ENCODE results near the gene TMEM72.

TMEM72 gene

DNA sequence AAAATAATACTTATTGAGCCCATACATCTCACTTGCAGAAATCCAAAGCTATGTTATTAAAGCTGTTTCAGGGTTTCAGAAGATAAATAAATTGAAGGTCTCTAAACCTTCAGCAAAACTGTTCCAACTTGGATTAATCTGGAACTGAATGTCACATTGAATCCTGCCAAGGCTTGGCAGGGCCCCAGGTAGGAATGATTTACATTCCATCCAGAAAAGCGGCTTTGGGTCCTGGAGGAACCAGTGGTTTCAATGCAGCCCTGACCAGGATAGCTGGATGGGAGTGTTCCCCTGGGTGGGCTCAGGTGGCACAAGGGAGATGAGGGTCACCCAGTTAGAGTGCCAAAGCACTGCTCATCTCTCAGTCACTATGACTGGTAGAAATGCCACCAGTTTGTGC, 37.0 kb upstream of the TMEM72 start:
- H3K9me3 ChIP-seq (ENCODE audit: control insufficient read depth, insufficient read depth, low read length), result no peaks in the 10 kb centered on the region
- no peak overlapping the region for H3K27ac ChIP-seq (ENCODE audit: low read depth, low read length)
- H3K4me1 ChIP-seq (ENCODE audit: control insufficient read depth, insufficient read depth, low read length), result peaks cover 4% of the 10 kb centered on the region; the same call in 1 of the 2 replicates
- no peaks in the 10 kb centered on the region for H3K36me3 ChIP-seq (ENCODE audit: control insufficient read depth, insufficient read depth, low read length)
- H3K4me3 ChIP-seq (ENCODE audit: low read depth, low read length), result no peak overlapping the region
- H3K27me3 ChIP-seq (ENCODE audit: control insufficient read depth, insufficient read depth, low read length), result no peaks in the 10 kb centered on the region
- no peak overlapping the region for H3K9ac ChIP-seq (ENCODE audit: low read depth, low read length)

DNA sequence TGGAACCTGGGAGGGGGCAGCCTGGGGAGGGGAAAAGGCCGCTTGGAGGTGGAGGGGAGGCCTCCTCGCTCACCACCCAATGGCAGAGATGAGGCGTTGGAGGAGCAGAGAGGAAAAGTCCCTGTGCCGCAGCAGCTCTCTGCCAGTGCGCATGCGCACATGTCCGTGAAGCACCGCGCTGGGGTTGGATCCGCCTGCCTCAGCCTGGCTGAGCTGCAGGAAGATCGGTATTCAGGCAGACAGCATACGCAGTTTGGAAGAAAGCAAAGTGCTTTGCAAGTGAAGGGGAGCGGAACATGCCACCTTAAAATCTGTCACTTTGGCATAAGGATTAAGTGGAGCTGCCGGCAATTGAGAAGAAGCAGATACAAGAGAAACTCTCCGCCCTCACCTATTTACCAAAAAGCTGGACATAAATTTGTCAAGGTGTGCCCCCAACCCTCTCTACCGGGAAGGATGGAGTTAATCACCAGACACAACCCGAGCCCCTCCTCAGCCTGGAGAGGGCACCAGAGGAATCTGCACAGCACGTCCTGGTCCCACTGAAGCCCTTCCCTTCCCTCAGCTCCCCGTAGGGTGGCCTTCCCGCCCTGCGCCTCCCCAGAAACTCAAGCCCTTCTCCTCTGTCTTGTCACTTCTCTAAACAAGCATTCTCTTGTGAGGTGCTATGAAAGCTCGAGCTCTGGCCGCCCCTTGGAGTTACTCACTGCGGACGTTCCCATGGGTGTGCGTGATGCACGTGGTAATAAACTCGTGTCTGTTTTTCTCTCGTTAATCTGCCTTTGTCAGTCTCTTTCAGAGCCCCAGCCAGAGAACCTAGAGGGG, 32.2 kb upstream of the TMEM72 start:
- Histone ChIP-seq H3K9ac (ENCODE audit: low read depth, low read length) (no peak overlapping the region), H3K4me3 (ENCODE audit: low read depth, low read length) (peak overlapping the region; percentile 56), H3K27me3 (ENCODE audit: control insufficient read depth, insufficient read depth, low read length) (peaks cover 13% of the 10 kb centered on the region), H3K9me3 (ENCODE audit: control insufficient read depth, insufficient read depth, low read length) (no peaks in the 10 kb centered on the region), H3K27ac (ENCODE audit: low read depth, low read length) (peak overlapping the region; percentile 13), H3K4me1 (ENCODE audit: control insufficient read depth, insufficient read depth, low read length) (peaks cover 13% of the 10 kb centered on the region; the same call in 1 of the 2 replicates), H3K36me3 (ENCODE audit: control insufficient read depth, insufficient read depth, low read length) (no peaks in the 10 kb centered on the region)

DNA sequence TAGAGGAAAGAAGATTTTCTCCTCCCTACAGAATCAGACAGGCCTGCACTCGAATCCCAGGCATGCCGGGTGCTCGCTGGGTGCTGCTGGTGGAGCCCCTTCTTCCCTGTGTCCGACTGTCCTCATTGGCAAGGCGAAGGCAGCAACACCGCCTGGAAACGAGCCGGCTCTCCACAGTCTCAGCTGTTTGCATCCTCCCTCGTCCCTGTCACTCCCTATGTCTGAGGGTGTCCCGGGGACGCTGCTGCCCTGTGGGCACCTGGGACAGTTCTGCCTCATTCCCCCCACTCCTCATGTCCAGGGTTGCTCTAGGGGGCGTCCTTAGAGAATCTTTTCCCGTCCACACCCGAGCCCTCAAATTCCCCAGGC, 31.6 kb upstream of the TMEM72 start:
- peaks cover 13% of the 10 kb centered on the region; the same call in 1 of the 2 replicates for H3K4me1 ChIP-seq (ENCODE audit: control insufficient read depth, insufficient read depth, low read length)
- peaks cover 13% of the 10 kb centered on the region for H3K27me3 ChIP-seq (ENCODE audit: control insufficient read depth, insufficient read depth, low read length)
- peak overlapping the region; percentile 56 for H3K4me3 ChIP-seq (ENCODE audit: low read depth, low read length)
- H3K27ac ChIP-seq (ENCODE audit: low read depth, low read length), result no peak overlapping the region
- no peak overlapping the region for H3K9ac ChIP-seq (ENCODE audit: low read depth, low read length)
- H3K36me3 ChIP-seq (ENCODE audit: control insufficient read depth, insufficient read depth, low read length), result no peaks in the 10 kb centered on the region
- H3K9me3 ChIP-seq (ENCODE audit: control insufficient read depth, insufficient read depth, low read length), result no peaks in the 10 kb centered on the region

DNA sequence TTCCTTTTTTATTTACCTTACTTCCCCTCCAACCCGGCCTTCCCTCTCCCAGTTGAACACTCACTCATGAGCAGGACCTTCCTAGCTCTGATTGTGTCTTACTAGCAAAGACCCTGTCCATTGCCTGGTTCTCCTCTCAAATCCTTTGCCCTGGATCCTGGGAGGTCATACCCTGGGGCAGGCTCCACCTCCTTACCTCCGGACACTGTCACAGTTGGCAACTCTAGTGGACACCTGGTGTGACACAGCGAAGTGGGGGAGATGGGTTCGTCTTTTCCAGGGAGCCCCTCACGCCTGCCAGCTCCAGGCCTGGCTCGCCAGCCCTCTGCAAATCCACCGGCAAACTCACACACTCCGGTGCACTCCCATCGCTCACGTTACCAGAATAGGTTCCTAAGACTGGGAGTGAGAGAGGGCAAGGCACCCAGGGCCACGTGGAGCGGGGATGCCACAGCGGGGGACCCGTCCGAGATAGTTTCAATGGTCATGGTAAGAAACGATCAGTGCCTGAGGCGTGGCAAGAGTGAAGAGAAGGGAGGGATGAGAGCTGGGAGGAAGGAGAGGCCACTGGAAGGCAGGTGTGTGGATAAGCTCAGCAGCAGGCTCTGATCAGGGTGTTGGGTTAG, 30.9 kb upstream of the TMEM72 start:
- peaks cover 13% of the 10 kb centered on the region; the same call in 1 of the 2 replicates for H3K4me1 ChIP-seq (ENCODE audit: control insufficient read depth, insufficient read depth, low read length)

DNA sequence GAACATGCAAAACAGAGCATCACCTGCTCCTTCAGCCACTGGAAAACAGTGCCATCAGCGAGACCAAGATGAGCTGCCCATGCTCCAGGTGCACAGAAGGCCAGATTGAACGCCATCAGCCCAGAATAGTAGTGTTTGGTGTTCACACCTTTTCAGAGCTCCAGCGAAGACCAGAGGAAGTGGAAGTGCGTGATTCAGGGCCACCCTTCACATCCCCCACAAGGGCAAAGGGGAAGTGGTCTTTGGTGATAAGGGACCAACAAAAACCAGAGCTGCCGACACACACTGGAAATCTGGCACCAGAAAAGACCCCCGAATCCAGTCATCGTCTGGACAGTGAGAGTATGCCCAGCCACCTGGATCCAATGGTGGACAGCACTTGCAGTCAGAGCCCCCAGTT, 29.5 kb upstream of the TMEM72 start:
- Histone ChIP-seq H3K4me1 (ENCODE audit: control insufficient read depth, insufficient read depth, low read length) (peaks cover 13% of the 10 kb centered on the region; the same call in 1 of the 2 replicates), H3K27ac (ENCODE audit: low read depth, low read length) (no peak overlapping the region), H3K36me3 (ENCODE audit: control insufficient read depth, insufficient read depth, low read length) (no peaks in the 10 kb centered on the region), H3K9me3 (ENCODE audit: control insufficient read depth, insufficient read depth, low read length) (no peaks in the 10 kb centered on the region), H3K27me3 (ENCODE audit: control insufficient read depth, insufficient read depth, low read length) (peaks cover 13% of the 10 kb centered on the region), H3K9ac (ENCODE audit: low read depth, low read length) (no peak overlapping the region), H3K4me3 (ENCODE audit: low read depth, low read length) (no peak overlapping the region)

More for the DNA sequence above, 30.9 kb upstream of the TMEM72 start:
- no peaks in the 10 kb centered on the region for H3K36me3 ChIP-seq (ENCODE audit: control insufficient read depth, insufficient read depth, low read length)
- no peak overlapping the region for H3K9ac ChIP-seq (ENCODE audit: low read depth, low read length)
- peaks cover 13% of the 10 kb centered on the region for H3K27me3 ChIP-seq (ENCODE audit: control insufficient read depth, insufficient read depth, low read length)
- H3K4me3 ChIP-seq (ENCODE audit: low read depth, low read length), result no peak overlapping the region
- H3K27ac ChIP-seq (ENCODE audit: low read depth, low read length), result no peak overlapping the region
- H3K9me3 ChIP-seq (ENCODE audit: control insufficient read depth, insufficient read depth, low read length), result no peaks in the 10 kb centered on the region

DNA sequence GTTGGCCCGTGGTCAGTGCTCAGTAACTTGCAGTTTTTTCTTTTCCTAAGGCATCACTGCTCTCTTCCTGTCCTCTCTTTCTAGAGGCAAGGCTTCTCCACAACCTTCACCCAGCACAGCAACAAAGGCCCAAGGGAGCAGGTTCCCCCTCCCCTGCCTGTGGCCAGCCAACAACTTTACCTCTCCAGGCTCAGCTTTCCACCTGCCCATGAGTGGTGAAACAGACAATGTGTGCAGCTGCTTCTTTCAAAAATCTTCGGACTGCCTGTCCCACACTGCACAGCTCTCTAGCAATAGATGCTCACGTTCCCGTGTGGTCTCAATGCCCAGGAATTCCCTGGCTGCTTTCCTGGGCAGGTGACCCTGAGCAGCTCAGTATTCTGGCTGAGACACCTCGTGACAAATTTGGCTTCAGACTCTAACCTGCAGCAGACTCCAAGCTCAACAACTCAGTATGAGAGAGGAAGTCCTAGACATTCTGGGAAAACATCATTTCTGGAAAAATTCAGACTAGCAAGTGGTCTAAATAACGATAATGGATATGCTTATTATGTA, 28.9 kb upstream of the TMEM72 start:
- no peaks in the 10 kb centered on the region for H3K36me3 ChIP-seq (ENCODE audit: control insufficient read depth, insufficient read depth, low read length)
- peaks cover 13% of the 10 kb centered on the region for H3K27me3 ChIP-seq (ENCODE audit: control insufficient read depth, insufficient read depth, low read length)
- H3K27ac ChIP-seq (ENCODE audit: low read depth, low read length), result no peak overlapping the region
- H3K9me3 ChIP-seq (ENCODE audit: control insufficient read depth, insufficient read depth, low read length), result no peaks in the 10 kb centered on the region
- H3K4me3 ChIP-seq (ENCODE audit: low read depth, low read length), result no peak overlapping the region
- H3K4me1 ChIP-seq (ENCODE audit: control insufficient read depth, insufficient read depth, low read length), result peaks cover 13% of the 10 kb centered on the region; the same call in 1 of the 2 replicates
- H3K9ac ChIP-seq (ENCODE audit: low read depth, low read length), result no peak overlapping the region

DNA sequence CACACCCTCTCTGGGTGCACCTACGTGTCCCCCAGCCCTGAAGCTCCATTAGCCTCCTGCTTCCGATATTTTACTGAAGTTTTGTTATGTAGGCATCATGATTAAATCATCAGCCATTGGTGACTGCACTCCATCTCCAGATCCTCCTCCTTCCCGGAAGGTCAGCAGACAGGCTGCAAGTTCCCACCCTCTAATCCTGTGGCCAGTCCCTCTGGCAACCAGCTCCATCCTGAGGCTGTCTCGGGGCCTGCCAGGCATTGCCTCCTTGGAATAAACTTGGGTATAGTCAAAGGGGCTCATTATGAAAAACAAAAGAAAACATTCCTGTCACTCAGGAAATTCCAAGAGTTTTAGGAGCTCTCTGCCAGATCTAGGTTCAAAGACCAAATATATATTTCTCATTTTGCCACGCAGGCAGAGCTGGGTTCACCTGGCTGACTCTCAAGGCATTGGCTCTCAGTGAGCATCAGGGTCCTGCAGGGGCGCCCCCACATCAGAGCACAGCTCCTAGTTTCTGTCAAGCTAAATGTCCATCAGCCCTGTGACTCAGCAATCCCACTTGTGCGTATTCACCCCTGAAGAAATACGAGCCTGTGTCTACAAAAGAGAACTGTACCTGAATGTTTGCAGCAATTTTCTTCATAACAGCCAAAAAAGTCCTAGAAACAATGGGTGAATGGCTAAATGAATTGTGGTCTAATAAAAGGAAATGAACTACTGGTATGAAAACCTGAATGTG, 27.4 kb upstream of the TMEM72 start:
- Histone ChIP-seq H3K36me3 (ENCODE audit: control insufficient read depth, insufficient read depth, low read length) (no peaks in the 10 kb centered on the region), H3K27me3 (ENCODE audit: control insufficient read depth, insufficient read depth, low read length) (peaks cover 13% of the 10 kb centered on the region), H3K9me3 (ENCODE audit: control insufficient read depth, insufficient read depth, low read length) (no peaks in the 10 kb centered on the region), H3K9ac (ENCODE audit: low read depth, low read length) (no peak overlapping the region), H3K4me3 (ENCODE audit: low read depth, low read length) (no peak overlapping the region), H3K4me1 (ENCODE audit: control insufficient read depth, insufficient read depth, low read length) (peaks cover 13% of the 10 kb centered on the region; the same call in 1 of the 2 replicates), H3K27ac (ENCODE audit: low read depth, low read length) (no peak overlapping the region)

DNA sequence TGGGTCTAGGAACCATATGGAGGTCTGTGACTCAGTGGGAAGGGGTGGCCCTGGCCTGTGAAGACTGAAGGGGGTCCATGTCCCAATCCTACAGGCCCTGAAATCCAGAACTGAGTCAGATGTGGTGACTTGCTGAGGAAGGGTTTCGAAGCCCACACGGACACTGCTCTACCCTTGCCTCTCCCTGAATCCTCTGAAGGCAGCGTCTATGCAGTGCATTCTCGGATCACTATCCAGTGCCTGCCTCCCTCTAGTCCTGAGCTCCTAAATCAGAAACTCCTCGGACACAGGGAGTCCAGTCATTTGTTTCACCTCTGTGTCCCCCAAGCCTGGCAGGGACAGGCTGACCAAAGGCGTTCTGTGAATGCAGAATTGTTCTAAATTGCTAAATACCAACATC, 25.4 kb upstream of the TMEM72 start:
- Histone ChIP-seq H3K36me3 (ENCODE audit: control insufficient read depth, insufficient read depth, low read length) (no peaks in the 10 kb centered on the region), H3K4me3 (ENCODE audit: low read depth, low read length) (no peak overlapping the region), H3K4me1 (ENCODE audit: control insufficient read depth, insufficient read depth, low read length) (0 out of 2 replicates have a peak, but pooled peaks cover 4% of the 10 kb centered on the region), H3K27ac (ENCODE audit: low read depth, low read length) (no peak overlapping the region), H3K9me3 (ENCODE audit: control insufficient read depth, insufficient read depth, low read length) (no peaks in the 10 kb centered on the region), H3K27me3 (ENCODE audit: control insufficient read depth, insufficient read depth, low read length) (peaks cover 2% of the 10 kb centered on the region; the same call in 1 of the 2 replicates), H3K9ac (ENCODE audit: low read depth, low read length) (no peak overlapping the region)

DNA sequence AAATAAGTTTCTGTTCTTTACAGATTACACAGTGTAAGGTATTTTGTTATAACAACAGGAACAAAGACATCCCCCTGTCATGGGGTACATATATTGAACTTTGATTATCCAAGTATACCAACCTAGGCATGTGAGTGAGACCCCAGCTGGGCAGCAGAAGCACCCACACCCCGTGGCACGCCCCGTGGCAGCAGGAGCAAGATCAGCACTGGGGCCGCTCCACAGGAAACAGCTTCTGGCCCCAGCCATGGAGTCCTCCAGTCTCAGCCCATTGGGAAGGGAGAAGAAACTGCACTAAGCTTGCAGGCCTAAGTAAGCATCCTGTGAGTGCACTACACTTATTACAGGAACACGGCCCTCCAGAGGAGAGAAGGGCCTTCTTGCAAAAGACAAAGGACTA, 24.2 kb upstream of the TMEM72 start:
- no peak overlapping the region for H3K9ac ChIP-seq (ENCODE audit: low read depth, low read length)
- H3K36me3 ChIP-seq (ENCODE audit: control insufficient read depth, insufficient read depth, low read length), result no peaks in the 10 kb centered on the region
- no peaks in the 10 kb centered on the region for H3K9me3 ChIP-seq (ENCODE audit: control insufficient read depth, insufficient read depth, low read length)
- H3K27me3 ChIP-seq (ENCODE audit: control insufficient read depth, insufficient read depth, low read length), result no peaks in the 10 kb centered on the region
- no peak overlapping the region for H3K27ac ChIP-seq (ENCODE audit: low read depth, low read length)
- H3K4me3 ChIP-seq (ENCODE audit: low read depth, low read length), result no peak overlapping the region
- H3K4me1 ChIP-seq (ENCODE audit: control insufficient read depth, insufficient read depth, low read length), result 0 out of 2 replicates have a peak, but pooled peaks cover 4% of the 10 kb centered on the region

DNA sequence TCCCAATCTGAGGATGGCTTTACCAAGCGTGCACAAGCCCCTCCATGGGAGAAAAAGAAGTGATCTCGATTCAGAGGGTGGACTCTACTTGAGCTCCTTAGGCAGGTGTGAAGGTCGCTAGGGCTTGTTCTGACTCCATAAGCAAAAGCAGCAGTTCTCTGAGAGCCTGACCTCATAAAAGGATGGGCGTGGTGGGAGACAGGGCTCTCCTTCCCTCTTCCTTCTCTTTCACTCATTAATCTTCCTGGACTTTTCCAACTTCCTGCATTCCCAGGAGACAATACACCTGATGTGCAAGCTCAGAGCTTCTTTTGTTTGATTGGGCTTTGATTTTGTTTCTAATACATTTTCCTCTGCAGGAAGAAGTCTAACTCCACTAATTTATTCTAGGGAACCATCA, 22.3 kb upstream of the TMEM72 start:
- Histone ChIP-seq H3K27ac (ENCODE audit: low read depth, low read length) (no peak overlapping the region), H3K4me1 (ENCODE audit: control insufficient read depth, insufficient read depth, low read length) (no peaks in the 10 kb centered on the region), H3K9me3 (ENCODE audit: control insufficient read depth, insufficient read depth, low read length) (no peaks in the 10 kb centered on the region), H3K9ac (ENCODE audit: low read depth, low read length) (no peak overlapping the region), H3K27me3 (ENCODE audit: control insufficient read depth, insufficient read depth, low read length) (no peaks in the 10 kb centered on the region), H3K4me3 (ENCODE audit: low read depth, low read length) (no peak overlapping the region), H3K36me3 (ENCODE audit: control insufficient read depth, insufficient read depth, low read length) (no peaks in the 10 kb centered on the region)

Data from HUES48 (cell line).